Heart left ventricle (tissue), 16 donors: Measurements from ENCODE around the gene ELOVL1. TPM values are rescaled to one million over a fixed set of nuclear protein-coding genes. Genes with fewer than 3 reads are reported as not detected.
A peak's percentile ranks its signal among the peaks of the same experiment; 100 is the strongest.
"Not testable (repeated sequence)": the region's sequence is repeated elsewhere in the genome, so short reads cannot be mapped to it uniquely, and the experiment has no call there.

Experiments used
- ATAC-seq, 4 donors: fragments of 200-7000 bp; cut with Tn5 transposase; one replicate each; pipeline ENCODE4 v1.9.1; 2020 to 2022; ENCODE audit warnings: moderate library complexity in 4 of 4, mild to moderate bottlenecking in 3 of 4, moderate number of reproducible peaks in 1 of 4
- DNase-seq, 5 donors: peaks; one replicate each; pipeline ENCODE4 v3.0.0-alpha.2; 2020
- H3K27ac ChIP-seq, 12 donors: fragments of 200-600 bp; sonication (generic) in 4 of 12; one replicate each; pipeline versions ENCODE4 v1.5.0 to v1.8.0; 2016 to 2022; ENCODE audit warnings: mild to moderate bottlenecking in 2 of 12
- H3K27me3 ChIP-seq, 9 donors: fragments of 200-600 bp; sonication (generic) in 2 of 9; one replicate each; pipeline versions ENCODE4 v1.5.1 to v1.8.0; 2016 to 2022; ENCODE audit warnings: mild to moderate bottlenecking in 3 of 9
- H3K36me3 ChIP-seq, 9 donors: fragments of 200-600 bp; sonication (generic) in 2 of 9; one replicate each; pipeline versions ENCODE4 v1.5.0 to v1.8.0; 2018 to 2022; ENCODE audit warnings: mild to moderate bottlenecking in 2 of 9
- H3K4me1 ChIP-seq, 12 donors: fragments of 200-600 bp; sonication (generic) in 4 of 12; one replicate each; pipeline versions ENCODE4 v1.5.0 to v1.8.0; 2016 to 2022; ENCODE audit warnings: mild to moderate bottlenecking in 3 of 12
- H3K4me3 ChIP-seq, 12 donors: fragments of 200-600 bp; sonication (generic) in 4 of 12; one replicate each; pipeline versions ENCODE4 v1.5.0 to v1.8.0; 2017 to 2022; ENCODE audit warnings: mild to moderate bottlenecking in 9 of 12, moderate library complexity in 4 of 12
- H3K9me3 ChIP-seq, 12 donors: fragments of 200-600 bp; sonication (generic) in 4 of 12; one replicate each; pipeline versions ENCODE4 v1.5.0 to v1.8.0; 2016 to 2022; ENCODE audit warnings: mild to moderate bottlenecking in 1 of 12
- POLR2A ChIP-seq, 2 donors: fragments of 450-650 bp; IDR thresholded peaks; one replicate each; pipeline ENCODE4 v1.6.1; 2017; ENCODE audit warnings: antibody characterized with exemption in 2 of 2, mild to moderate bottlenecking in 2 of 2, moderate library complexity in 2 of 2
- whole genome bisulfite sequencing, 4 donors: extraction: QIAGEN DNeasy Blood & Tissue Kit in 2 of 4; methylation state at CpG; one replicate each; pipeline versions ENCODE4 v1.1.5 to v1.1.7; 2013 to 2018; 5-methylcytosine and 5-hydroxymethylcytosine counted together
- intact Hi-C, 10 donors: fragments of 100-400 bp; cut with DNase I; formaldehyde crosslinking; loops; one replicate each; pipeline versions ENCODE4 v1.11.1 to v1.14.2; 2022
- long read RNA-seq, 3 donors: library from polyadenylated mRNA; unstranded; transcript quantifications; one replicate each; pipeline ENCODE4 v2.0.0, GENCODE V29; 2020 to 2021
- polyA plus RNA-seq, 2 donors: library from polyadenylated mRNA; stranded (reverse); fragments of 200-250 nt; gene quantifications; one replicate each; pipeline ENCODE4 v1.2.3, GENCODE V29; 2013
- total RNA-seq, 9 donors: library from RNA; depleted of rRNA in 2 of 9; stranded (reverse); fragments of >200 nt in 2 of 9; fragmentation: NEBNext Ultra II Directional in 3 of 9; extraction: Animal tissue kit (Norgen Biotek cat#: 25700) in 3 of 9; gene quantifications; one replicate each; pipeline versions ENCODE4 v1.1.0 to v1.2.4, GENCODE V29; 2016 to 2023
- TF ChIP-seq, protein P1 (sequence below), 12 donors: fragments of 200-600 bp; sonication (generic) in 4 of 12; IDR thresholded peaks; one replicate each; pipeline versions ENCODE4 v1.5.0 to v1.8.0; 2018 to 2022; ENCODE audit warnings: antibody characterized with exemption in 12 of 12, mild to moderate bottlenecking in 5 of 12
- donor health status: ischemic (EF 13 %, LVEDD 7.1; RV severe dilation, severe dysfunction).
- donor health status: healthy with polysubstance abuse.
- donor health status: DM: no; HTN: yes; CAD: no.
- donor health status: DM: no; HTN: no; CAD: no.
- donor health status: ischemic (EF 25% LVEDD 6.9; RV normal size, moderate dysfunction).
- donor health status: ischemic (EF 25% LVEDD 5.7; RV mildly dilated, moderate dysfunction).
- donor health status: healthy.
- donor health status: DM: yes; HTN: yes; CAD: no.
- donor health status: ischemic (EF 35%, LVEDD 5.7; RV mildly dilated, moderate dysfunction).
- donor health status: nonischemic (EF 11% LVEDD 7.7; RV severe dilation, severe dysfunction).
- donor health status: DM: yes; HTN: yes; CAD: no.
- donor health status: PGD.
- donor health status: ischemic (EF 29% LVEDD 5.4; RV normal size, mild dysfunction).
- donor health status: nonischemic (EF 23%, LVEDD 6.1; RV moderate dilation, normal function).

The ELOVL1 gene
- 10 to 100 TPM; 22.1 to 63.5 (median 33.6) TPM for total RNA-seq
- 10 to 100 TPM; 25.7 to 93.4 TPM for polyA plus RNA-seq
- long read RNA-seq, donor 1, transcript ELOVL1-201 (8 exons, 1,477 nt): major isoform, 27 of 30 reads
- long read RNA-seq, donor 1, partial matches to known transcripts: 1 of 30 reads
- long read RNA-seq, donor 1, other reads (novel, unspliced or antisense): 2 of 30 reads
- long read RNA-seq, donor 2, transcript ELOVL1-201 (8 exons, 1,477 nt): major isoform, 126 of 157 reads
- long read RNA-seq, donor 2, partial matches to known transcripts: 5 of 157 reads
- long read RNA-seq, donor 2, other reads (novel, unspliced or antisense): 18 of 157 reads
- long read RNA-seq, donor 3, transcript ELOVL1-201 (8 exons, 1,477 nt): major isoform, 15 of 18 reads
- long read RNA-seq, donor 3, partial matches to known transcripts: 1 of 18 reads
- long read RNA-seq, donor 3, other reads (novel, unspliced or antisense): 2 of 18 reads

DNA sequence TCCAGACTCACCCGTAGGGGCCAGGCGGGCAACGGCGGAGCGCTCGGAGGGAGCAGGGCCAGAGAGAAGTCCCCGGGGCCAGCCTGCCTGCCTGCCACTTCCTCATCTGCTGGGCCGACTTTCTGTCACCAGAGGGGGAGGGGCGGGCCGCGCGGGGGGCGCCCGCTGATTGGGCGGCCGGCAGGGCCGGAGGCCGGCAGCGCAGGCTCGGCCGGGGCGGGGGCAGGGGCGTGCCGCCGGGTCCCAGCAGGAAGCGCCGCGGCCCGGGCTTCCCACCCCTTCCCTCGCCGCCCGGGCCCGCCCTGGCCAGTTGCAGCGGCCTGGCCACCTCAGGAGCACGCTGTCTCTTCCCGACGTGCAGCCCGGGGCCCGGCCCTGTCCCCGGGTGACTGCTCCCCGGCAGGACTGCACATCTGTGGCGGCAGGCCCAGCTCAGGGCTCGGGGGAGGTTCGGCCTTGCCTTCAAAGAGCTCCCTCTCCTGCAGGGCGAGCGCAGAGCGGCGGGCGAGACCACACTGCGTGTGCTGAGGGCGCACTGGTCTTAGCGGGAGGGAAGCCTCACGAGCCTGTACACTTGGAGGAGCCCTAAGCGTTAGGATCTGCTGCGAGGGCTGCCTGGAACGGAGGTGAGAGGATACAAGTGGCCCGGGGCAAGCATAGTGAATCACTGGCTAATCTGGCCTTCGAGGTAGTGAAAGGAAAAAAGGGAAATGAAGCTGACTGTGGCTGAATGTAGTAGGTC lies at the start of gene ELOVL1:
Gene ELOVL1 (minus strand): TSS at position 108 of the 742 bp plus-strand sequence. CDS start 2,402 bp downstream, outside the sequence.
- TF ChIP-seq, protein P1, sequence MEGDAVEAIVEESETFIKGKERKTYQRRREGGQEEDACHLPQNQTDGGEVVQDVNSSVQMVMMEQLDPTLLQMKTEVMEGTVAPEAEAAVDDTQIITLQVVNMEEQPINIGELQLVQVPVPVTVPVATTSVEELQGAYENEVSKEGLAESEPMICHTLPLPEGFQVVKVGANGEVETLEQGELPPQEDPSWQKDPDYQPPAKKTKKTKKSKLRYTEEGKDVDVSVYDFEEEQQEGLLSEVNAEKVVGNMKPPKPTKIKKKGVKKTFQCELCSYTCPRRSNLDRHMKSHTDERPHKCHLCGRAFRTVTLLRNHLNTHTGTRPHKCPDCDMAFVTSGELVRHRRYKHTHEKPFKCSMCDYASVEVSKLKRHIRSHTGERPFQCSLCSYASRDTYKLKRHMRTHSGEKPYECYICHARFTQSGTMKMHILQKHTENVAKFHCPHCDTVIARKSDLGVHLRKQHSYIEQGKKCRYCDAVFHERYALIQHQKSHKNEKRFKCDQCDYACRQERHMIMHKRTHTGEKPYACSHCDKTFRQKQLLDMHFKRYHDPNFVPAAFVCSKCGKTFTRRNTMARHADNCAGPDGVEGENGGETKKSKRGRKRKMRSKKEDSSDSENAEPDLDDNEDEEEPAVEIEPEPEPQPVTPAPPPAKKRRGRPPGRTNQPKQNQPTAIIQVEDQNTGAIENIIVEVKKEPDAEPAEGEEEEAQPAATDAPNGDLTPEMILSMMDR (IDR thresholded peaks at IDR 0.05): peak in 5 of 12 donors; percentile 18 to 62 (median 39)
- TF ChIP-seq POLR2A (IDR thresholded peaks at IDR 0.05): peak in 1 of 2 donors; percentile 93
- Histone ChIP-seq H3K36me3 (peaks cover 3 to 31% (median 25%) of the 10 kb centered on the region in 9 donors), H3K4me3 (peak within 1 kb of the TSS; percentile 54 to 97 (median 90)), H3K9me3 (no peaks in the 10 kb centered on the region), H3K27me3 (no peaks in the 10 kb centered on the region), H3K27ac (peak within 1 kb of the TSS; percentile 91 to 99 (median 97)), H3K4me1 (peaks cover under 1 to 38% (median 28%) of the 10 kb centered on the region in 12 donors)
- 0 to 1% (median 0%) methylated on average over 30 to 58 of the region's 58 CpGs for WGBS, 4 donors
- intact Hi-C loops: loop anchor here in 5 of 10 donors (1.0 to 5.0 kb wide), 4 partner anchors 10 to 131 kb away; partner anchors contain the start of genes MED8 (in 2 of the 5), SZT2 (in 2 of the 5), CDC20 (in 1 of the 5) and TIE1 (in 1 of the 5)
- ATAC-seq (peak; percentile 86 to 97 (median 94)), DNase-seq (peak; percentile 95 to 97 (median 95))

DNA sequence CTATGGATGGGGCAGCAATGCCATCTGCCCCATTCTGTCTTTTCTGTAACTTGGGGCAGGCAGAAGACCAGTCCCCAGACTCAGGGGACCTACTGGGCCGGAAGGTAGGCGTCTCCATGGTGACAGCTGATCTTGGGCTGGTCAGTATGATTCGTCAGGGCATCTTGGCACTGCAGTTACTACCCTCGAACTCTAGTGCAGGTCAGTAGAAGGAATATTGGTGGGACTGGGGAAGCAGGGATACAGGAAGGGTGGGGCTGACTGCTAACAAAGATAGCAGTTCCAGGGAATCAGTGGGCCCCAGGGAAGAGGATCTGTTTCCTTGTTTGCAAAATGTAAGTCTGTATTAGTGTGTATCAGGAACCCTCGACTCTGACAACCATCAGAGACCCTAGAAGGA lies 48.1 kb upstream of the ELOVL1 start:
- Histone ChIP-seq H3K4me1 (peaks cover 0 to 7% (median 0%) of the 10 kb centered on the region in 12 donors), H3K36me3 (peaks cover 2 to 73% (median 60%) of the 10 kb centered on the region in 9 donors), H3K27ac (peak overlapping the region in 4 of 12 donors; percentile 0 to 46 (median 29)), H3K4me3 (no peak overlapping the region), H3K9me3 (no peaks in the 10 kb centered on the region), H3K27me3 (no peaks in the 10 kb centered on the region)
- ATAC-seq (peak in 2 of 4 donors; percentile 33 to 46), DNase-seq (no peak)
- TF ChIP-seq POLR2A (IDR thresholded peaks at IDR 0.05): no peak
- TF ChIP-seq, protein P1 (IDR thresholded peaks at IDR 0.05): no peak
- WGBS, 4 donors: 55 to 74% (median 59%) methylated on average over 5 of the region's 5 CpGs
- intact Hi-C loops: loop anchor here in 6 of 10 donors (1.0 to 5.0 kb wide), 5 partner anchors 177 to 189 kb away; no protein-coding TSS in a partner anchor

DNA sequence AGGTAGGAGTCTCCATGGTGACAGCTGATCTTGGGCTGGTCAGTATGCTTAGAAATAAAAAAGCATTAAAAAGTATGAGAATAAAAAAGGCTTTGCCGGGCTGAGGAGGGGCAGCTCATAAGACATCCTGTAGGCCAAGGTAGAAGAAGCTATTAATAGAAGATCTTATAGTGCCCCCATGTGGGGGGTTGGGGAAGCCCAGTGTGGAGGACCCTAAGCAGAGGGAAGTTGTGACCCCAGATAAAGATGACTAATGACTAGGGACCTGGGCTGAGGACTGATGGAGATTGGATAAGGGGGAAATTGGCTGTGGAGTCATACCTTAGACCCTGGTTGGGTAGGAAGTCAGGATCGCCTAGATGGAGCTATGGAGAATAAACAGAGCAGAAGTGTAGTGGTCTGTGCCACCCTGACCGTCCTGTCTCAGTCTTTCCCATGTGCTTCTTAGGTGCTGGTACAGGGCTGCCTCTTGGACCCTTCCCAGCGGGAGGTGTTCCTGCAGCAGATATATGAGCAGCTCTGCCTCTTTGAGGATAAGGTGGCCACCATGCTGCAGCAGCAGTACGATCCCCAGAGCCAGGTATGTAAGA lies 46.9 kb upstream of the ELOVL1 start:
- peak; percentile 77 to 86 (median 78) for ATAC-seq
- DNase-seq: peak in 2 of 5 donors; percentile 36 to 44
- Histone ChIP-seq H3K9me3 (no peaks in the 10 kb centered on the region), H3K36me3 (peaks cover 0 to 73% (median 56%) of the 10 kb centered on the region in 9 donors), H3K4me1 (peaks cover 0 to 7% (median 0%) of the 10 kb centered on the region in 12 donors), H3K4me3 (no peak overlapping the region), H3K27ac (no peak overlapping the region), H3K27me3 (no peaks in the 10 kb centered on the region)
- whole genome bisulfite sequencing, 4 donors: 73 to 81% (median 80%) methylated on average over 5 of the region's 5 CpGs
- TF ChIP-seq, protein P1 (IDR thresholded peaks at IDR 0.05): peak; percentile 52 to 74 (median 64)
- no peak for TF ChIP-seq POLR2A (IDR thresholded peaks at IDR 0.05)
- intact Hi-C loops: loop anchor here in 8 of 10 donors (1.0 to 5.0 kb wide), 6 partner anchors 176 to 188 kb away; no protein-coding TSS in a partner anchor

DNA sequence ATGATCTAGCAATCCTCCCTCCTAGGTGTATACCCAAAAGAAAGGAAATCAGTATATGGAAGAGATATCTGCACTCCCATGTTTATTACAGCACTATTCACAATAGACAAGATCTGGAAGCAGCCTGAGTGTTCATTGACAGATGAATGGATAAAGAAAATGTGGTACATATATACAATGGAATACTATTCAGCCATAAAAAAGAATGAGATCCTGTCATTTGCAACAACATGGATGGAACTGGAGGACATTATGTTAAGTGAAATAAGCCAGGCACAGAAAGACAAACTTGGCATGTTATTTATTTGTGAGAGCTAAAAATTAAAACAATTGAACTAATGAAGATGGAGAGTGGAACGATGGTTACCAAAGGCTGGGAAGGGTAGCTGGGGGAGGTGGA lies 45.6 kb upstream of the ELOVL1 start:
- intact Hi-C loops, H3K4me3 ChIP-seq, H3K27me3 ChIP-seq, H3K9me3 ChIP-seq, ATAC-seq, H3K27ac ChIP-seq, H3K4me1 ChIP-seq, DNase-seq: not testable (repeated sequence)
- 96 to 100% (median 98%) methylated on average over 1 of the region's 1 CpG for WGBS, 4 donors
- peaks cover 2 to 73% (median 53%) of the 10 kb centered on the region in 9 donors for H3K36me3 ChIP-seq
